GM12872 (cell line): ENCODE data around the gene TP53TG3B.
"Not testable (repeated sequence)": the region's sequence is repeated elsewhere in the genome, so short reads cannot be mapped to it uniquely, and the experiment has no call there.

Experiments
- TF ChIP-seq, protein P1 (sequence below): IDR thresholded peaks from 3 replicates; pipeline ENCODE4 v1.5.1; 2011; ENCODE audit warnings: low read depth, mild to moderate bottlenecking, low read length, moderate library complexity; ENCODE audit not compliant: insufficient read depth

The TP53TG3B gene, protein sequence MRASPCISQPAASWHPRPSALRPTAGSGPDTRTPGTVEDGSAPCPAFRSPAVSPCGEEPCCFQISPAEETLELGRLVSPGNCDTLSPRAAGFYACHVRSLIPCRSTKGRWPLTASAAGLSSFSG

DNA sequence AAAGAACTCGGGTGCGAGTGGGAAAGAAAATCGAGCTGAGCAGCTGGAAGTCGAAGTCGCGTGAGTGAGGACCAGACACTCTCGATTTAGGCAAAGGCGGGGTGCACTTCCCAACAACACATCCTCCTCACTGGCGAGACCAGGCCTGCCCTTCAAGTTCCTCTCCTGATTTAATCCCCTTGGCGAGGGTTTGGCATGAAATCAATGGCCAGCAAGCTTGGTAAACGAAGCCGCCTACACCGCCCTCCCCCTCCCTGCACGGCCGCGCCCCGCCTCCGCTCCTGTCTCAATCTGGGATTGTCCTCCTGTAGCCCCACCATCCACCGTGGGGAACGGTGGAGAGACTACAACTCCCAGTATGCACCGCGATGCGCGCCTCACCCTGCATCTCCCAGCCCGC, at the start of gene TP53TG3B:
TP53TG3B (plus strand) TSS at position 301 of the 400 bp plus-strand sequence; CDS start at position 369, 68 bp downstream.
- TF ChIP-seq, protein P1, sequence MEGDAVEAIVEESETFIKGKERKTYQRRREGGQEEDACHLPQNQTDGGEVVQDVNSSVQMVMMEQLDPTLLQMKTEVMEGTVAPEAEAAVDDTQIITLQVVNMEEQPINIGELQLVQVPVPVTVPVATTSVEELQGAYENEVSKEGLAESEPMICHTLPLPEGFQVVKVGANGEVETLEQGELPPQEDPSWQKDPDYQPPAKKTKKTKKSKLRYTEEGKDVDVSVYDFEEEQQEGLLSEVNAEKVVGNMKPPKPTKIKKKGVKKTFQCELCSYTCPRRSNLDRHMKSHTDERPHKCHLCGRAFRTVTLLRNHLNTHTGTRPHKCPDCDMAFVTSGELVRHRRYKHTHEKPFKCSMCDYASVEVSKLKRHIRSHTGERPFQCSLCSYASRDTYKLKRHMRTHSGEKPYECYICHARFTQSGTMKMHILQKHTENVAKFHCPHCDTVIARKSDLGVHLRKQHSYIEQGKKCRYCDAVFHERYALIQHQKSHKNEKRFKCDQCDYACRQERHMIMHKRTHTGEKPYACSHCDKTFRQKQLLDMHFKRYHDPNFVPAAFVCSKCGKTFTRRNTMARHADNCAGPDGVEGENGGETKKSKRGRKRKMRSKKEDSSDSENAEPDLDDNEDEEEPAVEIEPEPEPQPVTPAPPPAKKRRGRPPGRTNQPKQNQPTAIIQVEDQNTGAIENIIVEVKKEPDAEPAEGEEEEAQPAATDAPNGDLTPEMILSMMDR: not testable (repeated sequence)
